Measurements from ENCODE around the gene SPACA6.

SPACA6 gene

GRCh38 chr19:51750400-51751094 is 57.4 kb downstream of the SPACA6 start:
- Mint-ChIP-seq H3K9me3 (peaks cover 75% of the 10 kb centered on the region), H3K27me3 (ENCODE audit: low read depth, poor library complexity) (no peaks in the 10 kb centered on the region), H3K4me3 (no peak overlapping the region), H3K27ac (no peak overlapping the region), H3K4me1 (no peaks in the 10 kb centered on the region), H3K36me3 (ENCODE audit: low read depth) (no peaks in the 10 kb centered on the region)
- TF ChIP-seq CTCF (IDR thresholded peaks at IDR 0.05) = no peak
- no peak for DNase-seq

- Mint-ChIP-seq H3K4me3 (no peak within 1 kb of the TSS), H3K27me3 (ENCODE audit: low read depth, poor library complexity) (no peaks in the 10 kb centered on the region), H3K27ac (no peak within 1 kb of the TSS), H3K36me3 (ENCODE audit: low read depth) (no peaks in the 10 kb centered on the region), H3K9me3 (peaks cover 74% of the 10 kb centered on the region), H3K4me1 (no peaks in the 10 kb centered on the region)
- TF ChIP-seq CTCF (IDR thresholded peaks at IDR 0.05) = no peak
- no peak for DNase-seq
Observed at GRCh38 chr19:51751655-51752054, 58.5 kb downstream of the SPACA6 start, which contains the start of gene FPR1. FPR1 (minus strand) TSS chr19:51751878; CDS start chr19:51746994, 4,884 bp downstream.

- no peak for TF ChIP-seq CTCF (IDR thresholded peaks at IDR 0.05)
- no peaks in the 10 kb centered on the region for H3K4me1 Mint-ChIP-seq
- H3K4me3 Mint-ChIP-seq = no peak overlapping the region
- peaks cover 55% of the 10 kb centered on the region for H3K9me3 Mint-ChIP-seq
- no peaks in the 10 kb centered on the region for H3K36me3 Mint-ChIP-seq (ENCODE audit: low read depth)
- no peak for DNase-seq
- no peaks in the 10 kb centered on the region for H3K27me3 Mint-ChIP-seq (ENCODE audit: low read depth, poor library complexity)
- no peak overlapping the region for H3K27ac Mint-ChIP-seq
Observed at GRCh38 chr19:51754109-51754508, 61.0 kb downstream of the SPACA6 start.

GRCh38 chr19:51754770-51755169 is 61.6 kb downstream of the SPACA6 start:
- no peaks in the 10 kb centered on the region for H3K4me1 Mint-ChIP-seq
- TF ChIP-seq CTCF (IDR thresholded peaks at IDR 0.05) = no peak
- H3K27ac Mint-ChIP-seq = no peak overlapping the region
- no peak overlapping the region for H3K4me3 Mint-ChIP-seq
- no peaks in the 10 kb centered on the region for H3K36me3 Mint-ChIP-seq (ENCODE audit: low read depth)
- H3K9me3 Mint-ChIP-seq = peaks cover 55% of the 10 kb centered on the region
- no peaks in the 10 kb centered on the region for H3K27me3 Mint-ChIP-seq (ENCODE audit: low read depth, poor library complexity)
- DNase-seq = no peak

Measured in nephron progenitor cell (in vitro differentiated cells).